ENCODE measurements around the gene SHOC2. TPM values are rescaled to one million over a fixed set of nuclear protein-coding genes. Genes with fewer than 3 reads are reported as not detected.

The SHOC2 gene
- total and polyA plus RNA-seq, 2 of the 8 experiments (the other 6 are each of a cell fraction or from before 2014, with no cell fraction given), result 7.6 to 28.2 TPM

DNA sequence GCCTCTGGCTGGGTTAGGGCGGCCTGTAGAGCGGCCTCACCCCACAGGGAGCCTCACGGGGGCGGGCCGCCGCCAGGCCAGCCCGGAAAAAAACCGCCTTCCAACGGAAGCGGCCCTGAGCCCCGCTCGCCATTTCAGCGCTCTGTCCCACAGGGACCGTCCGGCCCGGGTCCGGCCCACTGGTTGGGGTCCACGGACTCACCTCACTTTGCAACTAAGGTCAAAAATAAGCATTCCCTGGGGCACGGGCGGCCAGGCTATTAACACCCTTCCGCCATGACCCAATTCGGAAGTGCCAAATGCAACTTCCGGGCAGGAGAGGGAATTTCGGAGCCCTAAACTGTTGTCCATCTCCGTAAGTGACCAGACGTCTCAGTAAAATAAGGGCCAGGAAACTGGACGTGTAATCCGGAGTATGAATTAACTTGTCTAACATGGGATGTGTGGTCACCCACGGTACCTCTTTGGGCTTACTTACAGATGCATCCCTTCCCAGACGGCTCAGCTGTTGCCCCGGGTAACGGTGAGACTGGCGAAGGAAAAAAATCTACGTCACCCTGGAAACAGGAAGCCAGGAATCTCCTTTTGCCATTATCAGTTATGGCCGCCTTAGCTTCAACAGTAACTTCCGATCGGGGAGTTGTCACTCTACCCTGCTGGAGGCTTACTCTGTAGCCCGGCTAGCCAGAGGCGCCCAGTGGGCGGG, 608 bp upstream of the SHOC2 start, which contains the start of gene BBIP1 (continued):
- TF ChIP-seq JUN (IDR thresholded peaks at IDR 0.05; ENCODE audit: low read depth, low read length) (0 out of 2 replicates have a peak, but pooled peaks have one; percentile 33), GTF2F1 (IDR thresholded peaks at IDR 0.05; ENCODE audit: borderline replicate concordance, low read depth, low read length) (no peak)

Measured in H1 (cell line).